NCI-H2107 treated with DMSO at 0.1 percent for 48 hours (cell line): ENCODE measurements around the gene TBRG4.

ENCODE experiments used
- DNase-seq: peaks from one replicate; lab custom pipeline; 2025; ENCODE audit not compliant: unreplicated experiment; lab: John Stamatoyannopoulos, UW

TBRG4 gene

DNA sequence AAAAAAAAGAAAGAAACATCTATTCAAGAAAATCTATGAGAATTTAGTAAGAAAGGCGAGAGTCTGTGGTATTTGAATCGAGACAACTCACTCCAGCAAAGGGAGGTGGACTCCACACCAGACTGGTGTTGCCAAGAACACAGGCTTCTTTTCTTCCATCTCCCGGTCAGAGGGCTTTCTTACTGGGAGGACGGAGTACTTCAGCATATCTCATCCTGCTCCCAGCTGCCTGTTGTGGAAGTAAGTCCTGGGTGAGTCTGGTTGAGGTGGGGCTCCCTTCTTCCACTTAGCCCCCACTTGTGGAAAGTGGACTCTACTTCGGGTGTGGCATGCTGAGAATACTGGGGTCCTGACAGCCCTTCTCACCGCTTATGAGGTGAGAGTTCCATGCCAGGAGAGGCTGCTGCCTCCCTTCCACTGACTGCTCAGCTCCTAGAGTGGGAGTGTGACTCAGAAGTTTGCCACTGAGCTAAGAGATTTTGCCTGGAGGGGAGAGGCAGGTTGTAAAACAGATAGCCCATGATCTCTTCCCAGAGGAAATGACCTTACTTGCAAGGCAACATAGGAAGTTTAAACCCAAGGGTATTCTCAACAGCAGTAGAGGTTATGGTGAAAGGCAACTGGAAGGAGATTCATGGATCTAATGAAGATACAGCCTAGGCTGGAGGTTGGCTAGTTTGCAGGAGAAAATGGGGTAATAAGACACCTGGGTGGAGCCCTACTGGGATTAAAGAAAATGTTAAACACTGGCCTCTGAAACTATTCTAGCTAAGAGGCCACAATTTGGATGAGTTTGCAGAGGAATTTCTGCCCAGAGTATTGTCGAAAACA lies 19.2 kb downstream of the TBRG4 start:
- DNase-seq = no peak

- peak; percentile 17 for DNase-seq
Observed at GRCh38 chr7:45089341-45089891, 22.1 kb downstream of the TBRG4 start.

DNA sequence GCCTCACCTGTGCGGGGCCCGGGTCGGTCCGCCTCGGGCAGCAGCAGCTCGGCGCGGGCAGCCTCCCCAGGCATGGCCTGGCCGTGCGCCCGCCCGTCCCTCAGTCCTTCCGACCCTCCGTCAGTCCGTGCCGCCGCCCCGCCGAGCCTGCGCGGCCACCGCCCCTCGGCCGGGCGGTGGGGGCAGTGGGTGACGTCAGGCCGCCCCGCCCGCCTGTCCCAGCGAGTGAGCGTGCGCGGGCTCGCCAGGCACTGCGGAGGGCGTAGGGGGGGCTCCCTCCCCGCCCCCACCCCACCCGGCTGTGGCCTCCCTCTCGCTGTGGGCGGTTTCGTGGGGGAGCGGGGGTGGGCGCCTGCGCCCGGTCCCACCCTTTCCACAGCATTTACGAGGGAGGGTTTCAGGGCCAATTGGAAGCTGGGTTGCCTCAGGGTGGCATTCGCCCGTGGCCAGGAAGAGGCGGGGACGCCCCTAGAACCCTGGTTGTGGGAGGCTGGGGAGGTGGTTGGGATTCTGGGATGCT lies 22.6 kb downstream of the TBRG4 start, which contains the start of gene NACAD:
NACAD (minus strand) TSS at position 149 of the 520 bp plus-strand sequence; CDS start at position 74, 75 bp downstream.
- no peak for DNase-seq

DNA sequence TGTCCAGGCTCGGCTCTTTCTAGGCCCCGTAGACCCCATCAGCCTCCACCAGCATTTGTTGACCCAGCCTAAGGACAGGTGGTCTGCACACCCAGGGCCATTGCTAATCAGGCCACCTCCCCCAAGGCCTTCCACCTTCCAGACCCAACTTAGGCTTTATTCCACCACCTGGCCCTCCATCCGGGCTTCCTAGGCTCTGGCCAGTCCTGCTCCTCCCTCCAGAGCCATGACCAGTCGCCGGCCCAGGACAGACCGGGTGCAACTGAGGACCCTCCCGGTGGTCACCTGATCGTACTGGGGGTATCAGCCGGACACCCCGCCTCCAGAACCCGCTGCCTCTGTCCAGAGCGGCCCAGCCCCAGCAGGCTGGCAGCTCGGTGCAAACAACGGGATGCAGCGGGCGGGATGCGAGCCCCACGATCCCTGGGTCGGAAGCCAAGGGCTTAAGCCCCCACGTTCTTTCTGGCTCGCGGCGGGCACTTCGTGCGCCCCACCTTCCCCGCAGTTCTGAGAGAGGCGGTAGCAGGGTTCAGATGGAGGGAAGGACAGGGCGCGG lies 23.3 kb downstream of the TBRG4 start:
- DNase-seq = no peak

DNA sequence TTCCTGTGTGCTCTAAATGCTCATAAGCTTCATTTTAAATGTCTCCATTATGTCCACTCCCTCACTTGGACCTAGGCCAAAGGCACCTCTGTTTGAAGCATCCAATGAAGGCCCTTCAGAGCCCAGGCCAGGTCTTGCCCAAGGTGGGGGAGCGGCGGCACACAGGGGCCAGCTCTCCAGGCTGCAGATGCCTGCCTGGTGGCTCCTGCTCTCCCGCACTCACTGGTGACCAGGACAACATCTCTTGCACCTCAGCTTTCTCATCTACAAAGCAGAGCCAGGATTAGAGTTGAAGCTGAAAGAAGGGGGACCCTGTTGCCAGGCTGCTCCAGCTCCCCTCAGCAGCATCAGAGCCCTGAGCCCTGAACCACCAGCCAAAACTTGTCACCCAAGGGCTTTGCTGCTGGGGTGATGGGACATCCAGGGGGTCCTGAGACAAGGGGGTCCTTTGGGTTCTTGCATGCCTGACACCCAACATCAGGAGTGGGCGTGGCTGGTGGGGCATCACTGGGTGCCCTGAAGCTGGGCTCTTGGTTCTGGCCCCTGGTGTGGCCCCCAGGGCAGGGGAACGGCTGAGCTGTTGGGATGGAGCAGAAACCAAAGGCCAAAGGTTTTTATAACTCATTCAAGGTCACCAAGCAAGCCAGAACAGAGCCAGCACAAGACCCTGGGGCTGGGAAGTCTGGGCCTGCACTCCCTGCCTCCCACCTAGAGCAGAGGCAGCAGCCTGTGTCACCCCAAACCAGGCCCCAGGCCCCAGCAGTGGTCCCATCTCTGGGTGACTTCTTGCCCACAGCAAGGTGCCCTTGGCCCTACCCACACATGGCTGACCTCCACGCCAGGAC lies 24.0 kb downstream of the TBRG4 start:
- no peak for DNase-seq

GRCh38 chr7:45086331-45087065 lies 25.0 kb downstream of the TBRG4 start:
- no peak for DNase-seq

DNA sequence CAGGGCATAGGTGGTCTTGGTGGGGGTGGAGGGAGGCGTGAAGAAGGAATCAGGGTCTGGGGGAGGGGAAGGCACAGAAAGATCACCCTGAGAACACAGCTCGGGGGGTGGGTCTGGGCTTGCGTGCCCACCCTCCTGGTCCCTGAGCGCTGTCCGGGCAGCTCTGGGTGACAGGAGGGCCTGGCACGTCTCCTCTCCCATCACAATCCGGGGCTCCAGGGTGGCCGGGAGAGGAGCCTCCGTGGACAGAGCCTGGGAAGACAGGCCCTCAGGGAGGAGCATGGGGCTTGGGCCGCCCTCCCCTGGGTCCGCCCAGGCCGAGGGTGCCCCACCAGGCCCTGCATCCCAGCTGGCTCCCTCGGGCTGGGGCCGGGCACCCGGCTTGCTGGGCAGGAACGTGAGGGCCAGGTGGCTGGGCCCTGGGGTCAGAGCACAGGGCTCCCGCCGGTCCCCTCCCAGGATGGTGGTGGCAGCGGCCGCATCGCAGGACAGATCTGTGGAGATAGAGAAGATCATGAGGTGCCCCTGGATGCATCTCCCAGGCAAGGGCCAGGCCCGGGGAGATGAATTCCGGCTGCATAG lies 25.8 kb downstream of the TBRG4 start:
- no peak for DNase-seq

- DNase-seq = no peak
Observed at GRCh38 chr7:45084901-45085618, 26.4 kb downstream of the TBRG4 start.

DNA sequence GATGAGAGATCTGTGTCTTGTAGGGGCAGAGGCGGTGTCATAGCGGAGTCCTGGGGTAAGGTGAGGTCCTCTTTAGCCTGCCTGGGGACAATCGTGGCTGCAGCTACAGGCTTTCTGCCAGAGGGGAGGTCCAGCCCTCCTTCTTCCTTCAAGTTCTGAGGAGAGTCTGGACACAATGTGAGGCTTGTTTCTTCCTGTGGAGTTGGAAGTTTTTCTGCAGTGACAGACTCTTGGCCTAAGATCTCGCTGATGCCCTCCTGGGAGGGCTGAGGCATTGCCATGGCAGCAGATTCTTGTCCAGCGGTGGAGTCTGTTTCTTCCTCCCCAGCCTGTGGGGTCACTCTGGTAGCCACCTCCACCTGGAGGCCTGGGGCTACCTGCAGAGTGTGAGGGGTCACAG lies 27.2 kb downstream of the TBRG4 start:
- no peak for DNase-seq

DNA sequence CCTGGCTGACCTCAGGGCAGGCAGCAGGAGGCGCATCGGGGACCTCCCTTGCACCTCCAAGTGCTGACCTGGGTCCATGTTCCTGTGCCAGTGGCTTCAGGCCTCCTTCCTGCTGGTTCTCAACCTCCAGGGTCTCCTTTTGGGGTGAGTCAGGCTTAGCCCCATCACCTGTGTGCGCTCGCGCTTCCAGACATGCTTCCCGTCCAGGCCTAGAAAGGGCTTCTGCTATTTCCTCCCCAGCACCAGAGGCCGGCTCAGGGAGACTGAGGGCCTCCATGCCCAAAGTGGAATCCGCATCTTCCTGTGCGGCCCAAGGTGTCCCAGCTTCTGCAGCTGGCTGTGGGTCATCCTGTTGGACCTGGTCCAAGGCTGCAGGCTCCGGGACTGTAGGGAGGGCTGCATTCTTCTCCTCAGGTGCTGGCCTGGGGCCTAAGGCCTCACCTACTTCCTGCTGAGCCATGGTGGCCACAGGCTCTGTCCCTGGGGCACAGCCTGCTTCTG lies 28.6 kb downstream of the TBRG4 start:
- DNase-seq = no peak

GRCh38 chr7:45082031-45082830 lies 29.3 kb downstream of the TBRG4 start:
- no peak for DNase-seq

GRCh38 chr7:45081670-45081974 lies 29.9 kb downstream of the TBRG4 start:
- DNase-seq = no peak

- no peak for DNase-seq
Observed at GRCh38 chr7:45080958-45081669, 30.4 kb downstream of the TBRG4 start.

DNA sequence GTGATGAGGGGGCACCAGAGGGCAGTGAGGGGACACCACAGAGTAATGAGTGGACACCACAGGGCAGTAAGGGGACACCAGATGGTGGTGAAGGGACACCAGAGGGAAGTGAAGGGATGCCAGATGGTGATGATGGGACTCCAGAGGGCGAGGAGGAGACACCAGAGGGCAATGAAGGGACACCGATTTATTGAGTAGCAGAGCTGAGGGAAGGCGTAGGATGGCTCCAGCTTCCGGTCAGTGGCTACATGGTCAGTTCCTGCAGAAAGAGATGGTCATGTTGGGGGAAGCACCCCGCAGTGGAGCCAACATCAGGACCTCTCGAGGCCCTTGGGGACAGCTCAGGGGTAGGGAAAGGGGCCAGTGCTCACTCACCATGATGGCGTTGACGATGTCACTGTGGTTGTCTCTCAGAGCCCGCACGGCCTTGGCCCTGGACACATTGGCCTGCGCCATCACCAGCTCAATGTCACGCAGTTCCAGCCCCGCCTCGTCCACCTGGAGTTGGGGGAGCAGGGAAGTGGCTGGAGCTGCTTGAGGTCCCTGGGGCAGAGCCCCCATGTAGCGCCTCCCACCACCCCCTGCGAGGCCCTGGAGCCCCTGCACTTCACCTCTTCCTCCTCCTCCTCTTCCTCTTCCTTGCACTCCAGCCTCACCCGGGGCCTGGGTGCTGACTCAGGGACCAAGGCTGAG lies 31.1 kb downstream of the TBRG4 start:
- no peak for DNase-seq

GRCh38 chr7:45078125-45078681 lies 33.3 kb downstream of the TBRG4 start:
- no peak for DNase-seq

DNA sequence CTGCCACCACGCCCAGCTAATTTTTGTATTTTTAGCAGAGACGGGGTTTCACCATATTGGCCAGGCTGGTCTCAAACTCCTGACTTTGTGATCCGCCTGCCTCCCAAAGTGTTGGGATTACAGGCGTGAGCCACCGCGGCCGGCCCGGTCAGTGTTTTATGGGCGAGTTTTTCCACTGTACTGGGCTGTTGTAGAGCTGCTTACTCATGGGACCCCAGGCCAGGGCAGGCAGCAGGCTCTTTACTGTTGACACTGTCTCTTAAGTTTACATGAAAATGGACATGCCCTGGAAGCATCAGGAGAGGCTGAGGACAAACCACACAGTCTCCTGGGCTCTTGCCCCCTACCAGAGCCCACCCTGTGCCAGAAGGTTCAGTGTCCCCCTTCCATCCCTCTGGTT lies 33.9 kb downstream of the TBRG4 start:
- DNase-seq = no peak

DNA sequence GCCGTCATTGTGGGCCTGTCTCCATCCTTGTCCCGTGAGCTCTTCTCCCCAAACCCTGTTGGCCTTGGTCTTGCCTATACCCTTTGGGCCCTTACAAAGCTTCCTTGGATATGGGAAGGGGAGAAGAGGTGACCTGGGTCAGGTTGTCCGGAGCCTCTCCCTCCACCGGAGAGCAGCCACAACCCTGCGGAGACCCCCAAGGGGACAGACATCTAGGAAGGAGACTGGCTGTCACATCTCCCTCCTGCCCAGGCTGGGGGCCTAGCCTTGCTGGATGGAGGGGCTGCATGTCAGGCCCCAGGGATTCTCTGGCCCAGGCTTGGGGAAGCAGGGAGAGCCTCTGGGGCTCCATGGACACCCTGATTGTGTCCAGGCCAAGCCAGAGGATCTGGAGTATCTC lies 34.6 kb downstream of the TBRG4 start:
- DNase-seq = no peak
